ENCODE measurements around the gene MICALL2.
"Not testable (repeated sequence)": the region's sequence is repeated elsewhere in the genome, so short reads cannot be mapped to it uniquely, and the experiment has no call there.

MICALL2 gene

GRCh38 chr7:1447112-1447511 lies 12.2 kb downstream of the MICALL2 start:
- Histone ChIP-seq H3K27ac (ENCODE audit: low read depth, low read length) (no peak overlapping the region), H3K36me3 (ENCODE audit: low read length) (no peaks in the 10 kb centered on the region), H2AFZ (ENCODE audit: low read depth, low read length, severe bottlenecking) (no peak overlapping the region), H3K79me2 (ENCODE audit: insufficient read depth, low read length) (no peaks in the 10 kb centered on the region), H3K9me2 (replicated peaks; ENCODE audit: insufficient read depth, low read length) (no peaks in the 10 kb centered on the region), H3K4me2 (ENCODE audit: low read depth, low read length, poor library complexity, severe bottlenecking) (no peak overlapping the region), H3K9ac (ENCODE audit: low read length) (no peak overlapping the region), H3F3A (ENCODE audit: insufficient read depth) (no peaks in the 10 kb centered on the region), H3K27me3 (ENCODE audit: low read length) (no peaks in the 10 kb centered on the region), H4K20me1 (ENCODE audit: low read depth, low read length) (no peaks in the 10 kb centered on the region), H3K9me3 (ENCODE audit: insufficient read depth, low read length) (no peaks in the 10 kb centered on the region), H3K4me3 (ENCODE audit: insufficient read depth, low read length, poor library complexity, severe bottlenecking) (no peak overlapping the region)
- TF ChIP-seq CTCF (IDR thresholded peaks at IDR 0.05; ENCODE audit: insufficient read depth, low read length, poor library complexity, severe bottlenecking) (no peak), EZH2phosphoT487 (conservative IDR thresholded peaks at IDR 0.05; ENCODE audit: low read length) (no peak)

DNA sequence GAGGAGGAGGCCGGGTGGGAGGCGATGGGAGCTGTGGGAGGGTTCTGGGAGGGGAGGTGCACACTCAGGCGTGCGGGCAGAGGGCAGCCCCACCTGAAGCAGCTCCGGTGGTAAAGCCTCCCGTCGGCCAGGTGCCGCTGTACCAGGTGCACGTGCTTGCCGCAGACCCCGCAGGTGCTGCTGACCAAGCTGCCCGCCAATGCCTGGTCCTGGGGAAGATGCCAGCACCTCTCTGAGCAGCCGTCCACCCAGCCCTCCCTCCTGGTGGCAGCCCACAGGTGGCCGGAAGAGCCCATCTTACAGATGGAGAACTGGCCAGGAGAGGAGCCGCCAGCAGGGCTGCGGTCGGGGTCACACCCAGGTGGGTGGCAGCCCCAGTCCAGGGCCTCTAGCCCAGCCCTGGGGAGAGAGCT lies 12.6 kb downstream of the MICALL2 start:
- Histone ChIP-seq H3K79me2 (ENCODE audit: insufficient read depth, low read length) (no peaks in the 10 kb centered on the region), H3K4me3 (ENCODE audit: insufficient read depth, low read length, poor library complexity, severe bottlenecking) (no peak overlapping the region), H3K9ac (ENCODE audit: low read length) (no peak overlapping the region), H3K9me2 (replicated peaks; ENCODE audit: insufficient read depth, low read length) (no peaks in the 10 kb centered on the region), H3K36me3 (ENCODE audit: low read length) (no peaks in the 10 kb centered on the region), H3K27ac (ENCODE audit: low read depth, low read length) (no peak overlapping the region), H3K27me3 (ENCODE audit: low read length) (no peaks in the 10 kb centered on the region), H3K9me3 (ENCODE audit: insufficient read depth, low read length) (no peaks in the 10 kb centered on the region), H3F3A (ENCODE audit: insufficient read depth) (no peaks in the 10 kb centered on the region), H2AFZ (ENCODE audit: low read depth, low read length, severe bottlenecking) (no peak overlapping the region), H3K4me2 (ENCODE audit: low read depth, low read length, poor library complexity, severe bottlenecking) (no peak overlapping the region), H4K20me1 (ENCODE audit: low read depth, low read length) (no peaks in the 10 kb centered on the region)
- TF ChIP-seq CTCF (IDR thresholded peaks at IDR 0.05; ENCODE audit: insufficient read depth, low read length, poor library complexity, severe bottlenecking), result no peak
- no peak for TF ChIP-seq EZH2phosphoT487 (conservative IDR thresholded peaks at IDR 0.05; ENCODE audit: low read length)

DNA sequence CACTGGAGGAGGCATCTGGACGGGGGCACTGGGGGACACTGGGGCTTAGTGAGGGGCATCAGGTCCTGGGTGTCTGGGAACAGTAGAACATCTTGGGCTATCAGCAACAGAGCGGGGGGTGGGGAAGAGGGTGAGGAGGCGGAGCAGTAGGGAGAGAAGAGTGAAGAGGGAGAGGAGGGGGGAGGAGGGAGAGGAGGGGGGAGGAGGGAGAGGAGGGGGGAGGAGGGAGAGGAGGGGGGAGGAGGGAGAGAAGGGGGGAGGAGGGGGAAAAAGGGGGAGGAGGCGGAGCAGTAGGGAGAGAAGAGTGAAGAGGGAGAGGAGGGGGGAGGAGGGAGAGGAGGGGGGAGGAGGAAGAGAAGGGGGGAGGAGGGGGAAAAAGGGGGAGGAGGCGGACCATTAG lies 13.2 kb downstream of the MICALL2 start:
- H3K36me3 ChIP-seq (ENCODE audit: low read length); H3K9me3 ChIP-seq (ENCODE audit: insufficient read depth, low read length); H3K27ac ChIP-seq (ENCODE audit: low read depth, low read length); H2AFZ ChIP-seq (ENCODE audit: low read depth, low read length, severe bottlenecking); H3K27me3 ChIP-seq (ENCODE audit: low read length); H3K79me2 ChIP-seq (ENCODE audit: insufficient read depth, low read length); H3K4me2 ChIP-seq (ENCODE audit: low read depth, low read length, poor library complexity, severe bottlenecking); H3K9ac ChIP-seq (ENCODE audit: low read length); H3K4me3 ChIP-seq (ENCODE audit: insufficient read depth, low read length, poor library complexity, severe bottlenecking); H4K20me1 ChIP-seq (ENCODE audit: low read depth, low read length); H3K9me2 ChIP-seq (replicated peaks; ENCODE audit: insufficient read depth, low read length); H3F3A ChIP-seq (ENCODE audit: insufficient read depth): not testable (repeated sequence)

DNA sequence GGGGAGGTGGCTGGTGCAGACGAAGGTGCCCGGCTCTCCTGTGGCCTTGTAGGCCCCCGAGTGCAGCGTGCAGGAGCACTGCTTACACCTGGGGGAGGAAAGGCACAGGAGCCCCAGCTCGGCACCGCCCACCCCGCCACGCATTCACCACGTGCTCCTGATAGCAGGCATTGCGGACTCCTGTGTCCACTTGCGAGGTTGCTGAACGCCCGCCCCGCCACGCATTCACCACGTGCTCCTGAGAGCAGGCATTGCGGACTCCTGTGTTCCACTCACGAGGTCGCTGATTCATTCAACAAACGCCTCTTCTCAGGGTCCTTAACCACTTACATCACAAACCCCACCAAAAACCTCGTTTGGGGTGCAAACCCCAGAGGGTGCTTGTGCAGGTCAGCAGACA lies 13.9 kb downstream of the MICALL2 start:
- H3F3A ChIP-seq (ENCODE audit: insufficient read depth), result no peaks in the 10 kb centered on the region
- no peaks in the 10 kb centered on the region for H3K36me3 ChIP-seq (ENCODE audit: low read length)
- TF ChIP-seq EZH2phosphoT487 (conservative IDR thresholded peaks at IDR 0.05; ENCODE audit: low read length) (no peak), CTCF (IDR thresholded peaks at IDR 0.05; ENCODE audit: insufficient read depth, low read length, poor library complexity, severe bottlenecking) (no peak)
- no peaks in the 10 kb centered on the region for H4K20me1 ChIP-seq (ENCODE audit: low read depth, low read length)
- H2AFZ ChIP-seq (ENCODE audit: low read depth, low read length, severe bottlenecking), result no peak overlapping the region
- H3K9me2 ChIP-seq (replicated peaks; ENCODE audit: insufficient read depth, low read length), result no peaks in the 10 kb centered on the region
- H3K79me2 ChIP-seq (ENCODE audit: insufficient read depth, low read length), result no peaks in the 10 kb centered on the region
- H3K4me3 ChIP-seq (ENCODE audit: insufficient read depth, low read length, poor library complexity, severe bottlenecking), result no peak overlapping the region
- no peaks in the 10 kb centered on the region for H3K9me3 ChIP-seq (ENCODE audit: insufficient read depth, low read length)
- H3K4me2 ChIP-seq (ENCODE audit: low read depth, low read length, poor library complexity, severe bottlenecking), result no peak overlapping the region
- no peaks in the 10 kb centered on the region for H3K27me3 ChIP-seq (ENCODE audit: low read length)
- H3K27ac ChIP-seq (ENCODE audit: low read depth, low read length), result no peak overlapping the region
- H3K9ac ChIP-seq (ENCODE audit: low read length), result no peak overlapping the region
